MM.1S (cell line): ENCODE data around the gene ZKSCAN8.

Experiments used
- DNase-seq: peaks from one replicate; pipeline ENCODE4 v3.0.0-alpha.2; 2015
- H2AFZ ChIP-seq: fragments of 300-600 bp; sonication (generic); 2 replicates; pipeline ENCODE4 v1.6.0; 2016; ENCODE audit warnings: antibody characterized with exemption, low read length
- H3F3A ChIP-seq: fragments of 300-600 bp; sonication (generic); 2 replicates; pipeline ENCODE4 v1.6.1; 2016; ENCODE audit warnings: mild to moderate bottlenecking, antibody characterized with exemption, low read length, moderate library complexity, mixed read lengths; ENCODE audit not compliant: insufficient read depth
- H3K27ac ChIP-seq: fragments of 300-600 bp; sonication (generic); 2 replicates; pipeline ENCODE4 v1.5.1; 2016; ENCODE audit warnings: mild to moderate bottlenecking, low read length
- H3K27me3 ChIP-seq: fragments of 300-600 bp; sonication (generic); replicated peaks from 2 replicates; pipeline ENCODE4 v1.6.0; 2016; ENCODE audit warnings: low read length; ENCODE audit not compliant: insufficient read depth
- H3K36me3 ChIP-seq: fragments of 300-600 bp; sonication (generic); replicated peaks from 2 replicates; pipeline ENCODE4 v1.6.1; 2016; ENCODE audit warnings: mild to moderate bottlenecking, low read length, mixed read lengths; ENCODE audit not compliant: insufficient read depth
- H3K4me1 ChIP-seq: fragments of 300-600 bp; sonication (generic); 2 replicates; pipeline ENCODE4 v1.6.1; 2016; ENCODE audit warnings: low read length, mixed read lengths
- H3K4me2 ChIP-seq: fragments of 300-600 bp; sonication (generic); 2 replicates; pipeline ENCODE4 v1.6.0; 2016; ENCODE audit warnings: low read depth, low read length
- H3K4me3 ChIP-seq: fragments of 300-600 bp; sonication (generic); 2 replicates; pipeline ENCODE4 v1.5.1; 2016; ENCODE audit warnings: low read length, mixed read lengths
- H3K79me2 ChIP-seq: fragments of 300-600 bp; sonication (generic); 2 replicates; pipeline ENCODE4 v1.6.1; 2016; ENCODE audit warnings: mixed run types, low read length, mixed read lengths
- H3K9ac ChIP-seq: fragments of 300-600 bp; sonication (generic); 2 replicates; pipeline ENCODE4 v1.6.1; 2016; ENCODE audit warnings: low read length, mixed read lengths
- H3K9me2 ChIP-seq: fragments of 300-600 bp; sonication (generic); replicated peaks from 2 replicates; pipeline ENCODE4 v1.6.1; 2016; ENCODE audit warnings: mild to moderate bottlenecking, low read length, mixed read lengths; ENCODE audit not compliant: insufficient read depth
- H3K9me3 ChIP-seq: fragments of 300-600 bp; sonication (generic); replicated peaks from 2 replicates; pipeline ENCODE4 v1.6.1; 2016; ENCODE audit warnings: mild to moderate bottlenecking, low read length, mixed read lengths; ENCODE audit not compliant: insufficient read depth
- H4K20me1 ChIP-seq: fragments of 300-600 bp; sonication (generic); 2 replicates; pipeline ENCODE4 v1.6.1; 2016; ENCODE audit warnings: mild to moderate bottlenecking, low read length, moderate library complexity, mixed read lengths; ENCODE audit not compliant: insufficient read depth
- CTCF ChIP-seq: fragments of 300-600 bp; sonication (generic); IDR thresholded peaks from 2 replicates; pipeline ENCODE4 v1.5.1; 2016; ENCODE audit warnings: antibody characterized with exemption, low read length, mixed read lengths
- EZH2 ChIP-seq: fragments of 300-600 bp; sonication (generic); optimal IDR thresholded peaks from 2 replicates; pipeline ENCODE3; 2017; ENCODE audit warnings: low read depth, mild to moderate bottlenecking, antibody characterized with exemption, low read length, mixed read lengths
- EZH2phosphoT487 ChIP-seq: fragments of 300-600 bp; sonication (generic); IDR thresholded peaks from 2 replicates; pipeline ENCODE4 v1.6.1; 2018; ENCODE audit warnings: antibody characterized with exemption, low read length

ZKSCAN8 gene

GRCh38 chr6:28167926-28168325 is 26.2 kb downstream of the ZKSCAN8 start:
- no peak overlapping the region for H3K4me2 ChIP-seq
- H3K27me3 ChIP-seq = no peaks in the 10 kb centered on the region
- no peak for DNase-seq
- no peak overlapping the region for H3K4me3 ChIP-seq
- H3K36me3 ChIP-seq = no peaks in the 10 kb centered on the region
- H3F3A ChIP-seq = no peaks in the 10 kb centered on the region
- no peak overlapping the region for H3K9ac ChIP-seq
- H3K9me2 ChIP-seq = no peaks in the 10 kb centered on the region
- no peak overlapping the region for H3K27ac ChIP-seq
- H4K20me1 ChIP-seq = no peaks in the 10 kb centered on the region
- no peaks in the 10 kb centered on the region for H3K9me3 ChIP-seq
- no peaks in the 10 kb centered on the region for H3K4me1 ChIP-seq
- H3K79me2 ChIP-seq = no peaks in the 10 kb centered on the region
- no peak overlapping the region for H2AFZ ChIP-seq
- no peak for TF ChIP-seq CTCF
- no peak for TF ChIP-seq EZH2
- no peak for TF ChIP-seq EZH2phosphoT487

- no peak for DNase-seq
- Histone ChIP-seq H3K4me2 (no peak overlapping the region), H3K9me3 (no peaks in the 10 kb centered on the region), H4K20me1 (no peaks in the 10 kb centered on the region), H3K9ac (no peak overlapping the region), H3K9me2 (no peaks in the 10 kb centered on the region), H3F3A (no peaks in the 10 kb centered on the region), H3K4me3 (no peak overlapping the region), H3K27ac (no peak overlapping the region), H3K79me2 (no peaks in the 10 kb centered on the region), H3K27me3 (no peaks in the 10 kb centered on the region), H2AFZ (no peak overlapping the region), H3K4me1 (no peaks in the 10 kb centered on the region), H3K36me3 (no peaks in the 10 kb centered on the region)
- TF ChIP-seq EZH2phosphoT487 (no peak), EZH2 (no peak), CTCF (no peak)
These were observed 29.6 kb downstream of the ZKSCAN8 start for GRCh38 chr6:28171271-28171670.

- Histone ChIP-seq H3K9me3 (no peaks in the 10 kb centered on the region), H3K36me3 (no peaks in the 10 kb centered on the region), H3K4me2 (no peak overlapping the region), H3F3A (no peaks in the 10 kb centered on the region), H3K27ac (no peak overlapping the region), H3K9ac (no peak overlapping the region), H2AFZ (no peak overlapping the region), H4K20me1 (no peaks in the 10 kb centered on the region), H3K4me1 (no peaks in the 10 kb centered on the region), H3K79me2 (no peaks in the 10 kb centered on the region), H3K27me3 (no peaks in the 10 kb centered on the region), H3K9me2 (no peaks in the 10 kb centered on the region), H3K4me3 (no peak overlapping the region)
- DNase-seq = no peak
- TF ChIP-seq EZH2 (no peak), CTCF (no peak), EZH2phosphoT487 (no peak)
These were observed 30.3 kb downstream of the ZKSCAN8 start for GRCh38 chr6:28172006-28172405.
